Stomach (tissue), 4 donors: ENCODE data around the gene MOK.

Experiments
- POLR2A ChIP-seq, 4 donors: fragments of 450-650 bp; IDR thresholded peaks; one replicate each; pipeline ENCODE4 v1.6.1; 2016; ENCODE audit warnings: antibody characterized with exemption in 4 of 4, control low read depth in 2 of 4, mild to moderate bottlenecking in 1 of 4, moderate library complexity in 1 of 4
- TF ChIP-seq, protein P1 (sequence below), 7 experiments: fragments of 450-650 bp in 4 of 7; fragments of 200-600 bp in 3 of 7; sonication (generic) in 3 of 7; IDR thresholded peaks; one replicate each; pipeline ENCODE4 v1.5.1; 2016 to 2019; ENCODE audit warnings: antibody characterized with exemption in 7 of 7, control low read depth in 2 of 7, mild to moderate bottlenecking in 1 of 7

DNA sequence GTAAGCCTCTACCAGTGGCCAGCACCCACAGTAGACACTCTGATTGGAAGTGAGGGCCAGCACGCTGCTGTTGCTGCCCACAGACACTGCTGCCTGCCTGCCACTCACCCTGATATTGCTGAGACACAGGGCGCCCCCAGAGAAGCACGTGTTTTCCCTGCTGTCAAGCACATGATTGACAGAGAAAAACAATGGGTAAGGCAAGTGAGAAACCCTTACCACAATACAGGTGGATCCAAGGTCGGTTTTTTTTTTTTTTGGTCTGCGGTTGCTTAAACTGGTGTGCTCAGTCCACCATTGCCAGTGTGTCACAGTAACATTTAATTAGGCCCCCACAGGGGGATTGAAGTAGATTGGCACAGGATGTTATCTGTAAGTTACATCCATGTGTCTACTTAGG lies 99.4 kb downstream of the MOK start:
- TF ChIP-seq, protein P1, sequence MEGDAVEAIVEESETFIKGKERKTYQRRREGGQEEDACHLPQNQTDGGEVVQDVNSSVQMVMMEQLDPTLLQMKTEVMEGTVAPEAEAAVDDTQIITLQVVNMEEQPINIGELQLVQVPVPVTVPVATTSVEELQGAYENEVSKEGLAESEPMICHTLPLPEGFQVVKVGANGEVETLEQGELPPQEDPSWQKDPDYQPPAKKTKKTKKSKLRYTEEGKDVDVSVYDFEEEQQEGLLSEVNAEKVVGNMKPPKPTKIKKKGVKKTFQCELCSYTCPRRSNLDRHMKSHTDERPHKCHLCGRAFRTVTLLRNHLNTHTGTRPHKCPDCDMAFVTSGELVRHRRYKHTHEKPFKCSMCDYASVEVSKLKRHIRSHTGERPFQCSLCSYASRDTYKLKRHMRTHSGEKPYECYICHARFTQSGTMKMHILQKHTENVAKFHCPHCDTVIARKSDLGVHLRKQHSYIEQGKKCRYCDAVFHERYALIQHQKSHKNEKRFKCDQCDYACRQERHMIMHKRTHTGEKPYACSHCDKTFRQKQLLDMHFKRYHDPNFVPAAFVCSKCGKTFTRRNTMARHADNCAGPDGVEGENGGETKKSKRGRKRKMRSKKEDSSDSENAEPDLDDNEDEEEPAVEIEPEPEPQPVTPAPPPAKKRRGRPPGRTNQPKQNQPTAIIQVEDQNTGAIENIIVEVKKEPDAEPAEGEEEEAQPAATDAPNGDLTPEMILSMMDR (IDR thresholded peaks at IDR 0.05): no peak
- TF ChIP-seq POLR2A (IDR thresholded peaks at IDR 0.05): no peak
